WTC11 (cell line): ENCODE results near the gene PIERCE2.
"Not testable (repeated sequence)": the region's sequence is repeated elsewhere in the genome, so short reads cannot be mapped to it uniquely, and the experiment has no call there.

ENCODE experiments used
- AFF4 ChIP-seq: sonication (generic); formaldehyde crosslinking; IDR thresholded peaks from 2 replicates; pipeline ENCODE4 v1.8.1; 2023; ENCODE audit warnings: mild to moderate bottlenecking, missing genetic modification reagents, borderline replicate concordance
- ATF6 ChIP-seq: sonication (generic); formaldehyde crosslinking; IDR thresholded peaks from 2 replicates; pipeline ENCODE4 v1.8.1; 2023; ENCODE audit warnings: mild to moderate bottlenecking, missing genetic modification reagents
- CTCF ChIP-seq: fragments of 200-600 bp; IDR thresholded peaks from 2 replicates; pipeline ENCODE4 v1.8.0; 2022; ENCODE audit warnings: antibody characterized with exemption
- E2F1 ChIP-seq: sonication (generic); formaldehyde crosslinking; IDR thresholded peaks from 2 replicates; pipeline ENCODE4 v1.8.0; 2022; ENCODE audit warnings: mild to moderate bottlenecking, missing genetic modification reagents
- ESRRA ChIP-seq: sonication (generic); formaldehyde crosslinking; IDR thresholded peaks from 2 replicates; pipeline ENCODE4 v1.8.1; 2022; ENCODE audit warnings: mild to moderate bottlenecking, missing genetic modification reagents, borderline replicate concordance
- JUN ChIP-seq: sonication (generic); formaldehyde crosslinking; IDR thresholded peaks from 2 replicates; pipeline ENCODE4 v1.8.0; 2023; ENCODE audit warnings: mild to moderate bottlenecking, missing genetic modification reagents
- MAX ChIP-seq: sonication (generic); formaldehyde crosslinking; IDR thresholded peaks from 2 replicates; pipeline ENCODE4 v1.8.0; 2022; ENCODE audit warnings: mild to moderate bottlenecking, missing genetic modification reagents
- MXD4 ChIP-seq: fragments of 250-450 bp; sonication (Bioruptor Pico); IDR thresholded peaks from 2 replicates; pipeline ENCODE4 v1.8.0; 2021; ENCODE audit warnings: mild to moderate bottlenecking, moderate library complexity, borderline replicate concordance
- USF2 ChIP-seq: sonication (generic); formaldehyde crosslinking; IDR thresholded peaks from 2 replicates; pipeline ENCODE4 v1.8.1; 2023; ENCODE audit warnings: mild to moderate bottlenecking, missing genetic modification reagents, moderate library complexity

GRCh38 chr15:55417678-55418077 lies 9.4 kb downstream of the PIERCE2 start:
- not testable (repeated sequence) for TF ChIP-seq MXD4; CTCF; E2F1 (CRISPR knock-in tag); MAX; USF2; JUN (CRISPR knock-in tag); ESRRA (CRISPR knock-in tag); AFF4 (CRISPR knock-in tag); ATF6 (CRISPR knock-in tag)
